ES-I3 (cell line): ENCODE results near the gene LRP11.

Experiments used
- H3K36me3 ChIP-seq: 2 replicates; pipeline ENCODE4 v1.6.1; 2013; ENCODE audit warnings: mild to moderate bottlenecking, low read length, control low read depth, moderate library complexity; ENCODE audit not compliant: insufficient read depth
- H3K4me1 ChIP-seq: 2 replicates; pipeline ENCODE4 v1.6.1; 2013; ENCODE audit warnings: mild to moderate bottlenecking, control low read depth, low read length; ENCODE audit not compliant: insufficient read depth
- H3K9ac ChIP-seq: 2 replicates; pipeline ENCODE4 v1.6.1; 2013; ENCODE audit warnings: low read depth, mild to moderate bottlenecking, low read length, moderate library complexity
- H3K9me3 ChIP-seq: 2 replicates; pipeline ENCODE4 v1.6.1; 2013; ENCODE audit warnings: mild to moderate bottlenecking, low read length, moderate library complexity; ENCODE audit not compliant: control insufficient read depth, insufficient read depth

LRP11 gene

DNA sequence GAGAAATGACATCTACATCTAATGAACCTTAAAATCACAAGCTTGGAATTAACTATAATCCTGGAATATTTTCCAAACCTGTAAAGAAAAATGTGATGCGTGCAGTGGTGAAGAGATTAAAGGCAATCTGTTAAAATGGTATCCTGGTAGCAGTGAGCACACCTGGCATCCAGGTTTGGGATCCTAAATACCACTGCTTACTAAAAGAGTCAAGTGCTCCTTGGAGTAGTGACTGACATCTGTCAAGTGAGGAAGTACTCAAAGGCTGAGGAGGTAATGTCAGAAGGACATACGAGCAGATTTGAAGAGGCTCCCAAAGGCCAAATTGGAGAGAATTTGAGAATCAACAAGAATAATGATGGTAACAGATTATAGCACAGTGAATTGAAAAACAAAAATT, 81.8 kb downstream of the LRP11 start:
- no peaks in the 10 kb centered on the region for H3K4me1 ChIP-seq
- peaks cover 7% of the 10 kb centered on the region for H3K36me3 ChIP-seq
- no peaks in the 10 kb centered on the region; the same call in 1 of the 2 replicates for H3K9me3 ChIP-seq
- H3K9ac ChIP-seq = no peak overlapping the region

DNA sequence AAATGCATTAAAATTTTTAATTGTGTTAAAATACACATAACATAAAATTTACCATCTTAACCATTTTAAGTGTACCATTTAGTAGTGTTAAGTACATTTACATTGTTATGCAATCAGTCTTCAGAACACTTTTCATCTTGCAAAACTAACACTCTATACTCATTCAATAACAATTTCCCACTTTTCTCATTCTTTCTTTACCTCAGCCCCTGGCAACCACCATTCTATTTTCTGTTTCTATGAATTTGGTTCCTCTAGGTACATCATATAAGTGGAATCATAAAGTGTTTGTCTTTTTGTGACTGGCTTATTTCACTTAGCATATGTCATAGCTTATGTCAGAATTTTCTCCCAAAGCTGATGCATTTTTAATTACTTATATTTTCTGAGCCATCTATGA, 82.4 kb downstream of the LRP11 start:
- peaks cover 7% of the 10 kb centered on the region for H3K36me3 ChIP-seq
- H3K4me1 ChIP-seq = no peaks in the 10 kb centered on the region
- no peak overlapping the region for H3K9ac ChIP-seq
- no peaks in the 10 kb centered on the region; the same call in 1 of the 2 replicates for H3K9me3 ChIP-seq

DNA sequence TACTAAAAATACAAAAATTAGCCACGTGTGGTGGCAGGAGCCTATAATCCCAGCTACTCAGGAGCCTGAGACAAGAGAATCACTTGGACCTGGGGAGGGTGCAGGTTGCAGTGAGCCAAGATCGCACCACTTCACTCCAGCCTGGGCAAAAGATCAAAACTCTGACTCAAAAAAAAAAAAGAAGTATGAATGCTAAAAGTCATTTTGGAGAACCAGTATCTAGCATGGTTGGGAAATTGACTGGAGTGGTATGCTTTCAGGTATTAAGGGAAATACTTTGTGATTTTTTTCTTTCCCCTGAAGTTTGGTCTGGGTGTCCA, 84.6 kb downstream of the LRP11 start:
- H3K36me3 ChIP-seq = peaks cover 10% of the 10 kb centered on the region
- no peaks in the 10 kb centered on the region for H3K4me1 ChIP-seq
- H3K9ac ChIP-seq = no peak overlapping the region
- H3K9me3 ChIP-seq = no peaks in the 10 kb centered on the region; the same call in 1 of the 2 replicates

DNA sequence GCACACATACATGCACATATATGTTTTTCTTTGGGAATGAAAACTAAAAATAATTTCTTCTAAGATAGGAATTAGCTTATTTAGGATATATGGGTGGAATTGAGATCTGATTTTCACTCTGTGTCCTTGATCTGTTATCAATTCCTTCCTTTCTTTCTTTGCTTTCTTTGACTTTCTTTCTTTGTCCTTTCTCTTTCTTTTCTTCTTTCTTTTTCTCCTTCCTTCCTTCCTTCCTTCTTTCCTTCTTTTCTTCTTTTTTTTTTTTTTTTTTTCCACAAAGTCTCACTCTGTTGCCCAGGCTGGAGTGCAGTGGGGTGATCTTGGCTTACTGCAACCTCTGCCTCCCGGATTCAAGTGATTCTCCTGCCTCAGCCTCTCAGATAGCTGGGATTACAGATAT, 86.5 kb downstream of the LRP11 start:
- Histone ChIP-seq H3K9me3 (no peaks in the 10 kb centered on the region), H3K9ac (no peak overlapping the region), H3K4me1 (no peaks in the 10 kb centered on the region), H3K36me3 (peaks cover 9% of the 10 kb centered on the region)

DNA sequence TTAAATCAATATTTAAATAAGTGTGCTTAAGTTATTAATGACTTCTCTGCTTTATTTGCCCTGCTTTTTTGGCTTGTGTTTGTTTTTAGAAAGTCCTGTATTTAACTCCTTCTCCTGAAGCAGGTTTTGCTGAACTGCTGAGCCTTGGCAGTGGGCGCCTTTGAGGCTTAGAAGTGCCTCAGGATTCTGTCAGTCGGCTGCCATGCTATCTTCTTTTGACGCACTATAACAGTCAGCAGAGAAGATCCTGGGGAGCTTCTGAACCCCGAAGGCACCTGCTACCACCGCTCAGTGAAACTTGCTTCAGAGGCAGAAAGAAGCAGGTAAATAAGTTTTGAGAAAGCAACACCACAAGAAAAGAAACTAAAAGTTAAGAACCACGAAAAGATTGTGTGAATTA, 92.2 kb downstream of the LRP11 start:
- H3K4me1 ChIP-seq = no peaks in the 10 kb centered on the region
- H3K9ac ChIP-seq = no peak overlapping the region
- H3K9me3 ChIP-seq = no peaks in the 10 kb centered on the region
- H3K36me3 ChIP-seq = peaks cover 20% of the 10 kb centered on the region

DNA sequence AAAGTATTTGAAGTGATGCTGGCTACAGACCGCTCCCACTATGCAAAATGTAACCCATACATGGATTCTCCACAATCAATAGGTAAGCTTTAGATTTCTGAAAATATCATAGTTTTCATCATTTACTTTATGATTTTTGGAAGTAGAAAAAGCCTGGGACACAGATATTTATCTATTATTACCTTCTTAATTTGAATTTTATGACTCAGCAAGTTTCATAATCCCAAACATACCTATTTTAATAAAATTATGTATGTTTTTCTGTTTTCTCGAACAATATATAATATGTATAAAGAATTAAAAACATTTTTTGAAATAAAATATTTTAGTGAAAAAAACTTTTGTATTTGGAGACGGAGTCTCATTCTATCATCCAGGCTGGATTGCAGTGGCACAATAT, 93.0 kb downstream of the LRP11 start:
- peaks cover 21% of the 10 kb centered on the region for H3K36me3 ChIP-seq
- H3K9me3 ChIP-seq = no peaks in the 10 kb centered on the region
- H3K9ac ChIP-seq = no peak overlapping the region
- no peaks in the 10 kb centered on the region for H3K4me1 ChIP-seq

DNA sequence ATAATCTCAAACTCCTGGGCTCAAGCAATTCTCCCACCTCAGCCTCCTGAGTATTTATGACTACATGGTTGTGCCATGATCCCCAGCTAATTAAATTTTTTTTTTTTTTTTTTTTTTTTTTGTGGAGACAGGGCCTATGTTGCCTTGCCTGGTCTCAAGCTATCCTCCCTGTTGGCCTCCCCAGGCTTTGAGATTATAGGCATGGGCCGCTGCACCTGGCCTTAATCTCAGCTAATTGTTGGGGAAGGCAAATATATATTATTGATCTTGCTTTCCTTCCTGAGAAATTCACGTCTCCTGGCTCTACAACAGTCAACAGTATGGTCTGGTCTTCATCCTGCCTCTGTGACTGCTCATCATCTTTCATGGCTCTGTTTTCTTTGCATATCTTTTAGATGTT, 94.5 kb downstream of the LRP11 start:
- H3K36me3 ChIP-seq = peaks cover 18% of the 10 kb centered on the region
- H3K9me3 ChIP-seq = peaks cover 3% of the 10 kb centered on the region; the same call in 1 of the 2 replicates
- no peaks in the 10 kb centered on the region for H3K4me1 ChIP-seq
- H3K9ac ChIP-seq = no peak overlapping the region
